Kidney (tissue), 14 donors: ENCODE results near the gene UGT1A9. TPM values are rescaled to one million over a fixed set of nuclear protein-coding genes. Genes with fewer than 3 reads are reported as not detected.
"Not testable (repeated sequence)": the region's sequence is repeated elsewhere in the genome, so short reads cannot be mapped to it uniquely, and the experiment has no call there.

Source experiments
- DNase-seq, 5 donors: peaks; one replicate each; pipeline ENCODE4 v3.0.0-alpha.2; 2013 to 2020
- FAIRE-seq: peaks from 2 replicates; lab custom pipeline; 2012; peaks lifted over from hg19 to GRCh38; lab: Jason Lieb, UNC
- H3K27ac ChIP-seq, 2 donors: one replicate each; pipeline ENCODE4 v1.7.0; 2013; ENCODE audit warnings: low read depth in 2 of 2, low read length in 2 of 2, inconsistent platforms in 1 of 2
- H3K27me3 ChIP-seq: one replicate; pipeline ENCODE4 v1.7.1; 2013; ENCODE audit warnings: low read length, inconsistent platforms; ENCODE audit not compliant: control insufficient read depth, insufficient read depth
- H3K36me3 ChIP-seq, 3 donors: one replicate each; pipeline versions ENCODE4 v1.7.0 to v1.7.1; 2013; ENCODE audit warnings: low read length in 3 of 3, control low read depth in 1 of 3, inconsistent platforms in 1 of 3; ENCODE audit not compliant: insufficient read depth in 3 of 3, control insufficient read depth in 2 of 3
- H3K4me1 ChIP-seq, 3 donors: one replicate each; pipeline versions ENCODE4 v1.7.0 to v1.7.1; 2013; ENCODE audit warnings: low read length in 3 of 3, inconsistent platforms in 1 of 3, low read depth in 1 of 3; ENCODE audit not compliant: control insufficient read depth in 2 of 3, insufficient read depth in 2 of 3
- H3K4me3 ChIP-seq, 3 donors: one replicate each; pipeline versions ENCODE4 v1.7.0 to v1.8.1; 2013; ENCODE audit warnings: low read length in 3 of 3, control low read depth in 1 of 3, inconsistent platforms in 1 of 3
- H3K9ac ChIP-seq, 3 donors: one replicate each; pipeline versions ENCODE4 v1.7.0 to v1.7.1; 2013; ENCODE audit warnings: low read length in 3 of 3, control low read depth in 1 of 3, inconsistent platforms in 1 of 3
- H3K9me3 ChIP-seq, 3 donors: one replicate each; pipeline versions ENCODE4 v1.7.0 to v1.7.1; 2013; ENCODE audit warnings: low read length in 3 of 3, control low read depth in 1 of 3, inconsistent platforms in 1 of 3; ENCODE audit not compliant: control insufficient read depth in 2 of 3, insufficient read depth in 1 of 3
- intact Hi-C: fragments of 100-400 bp; cut with DNase I; formaldehyde crosslinking; loops from one replicate; pipeline ENCODE4 v1.11.1; 2022
- polyA plus RNA-seq: library from polyadenylated mRNA; stranded (reverse); fragments of 350-450 nt; fragmentation: Illumina TruSeq; extraction: RNeasy Lipid Tissue Mini Kit (QIAGEN cat#74804); gene quantifications from one replicate; pipeline ENCODE4 v1.2.3, GENCODE V29; 2014; ENCODE audit warnings: low read depth, low replicate concordance; ENCODE audit not compliant: insufficient read depth
- total RNA-seq: library from RNA; stranded (reverse); fragmentation: NEBNext Ultra II Directional; extraction: Animal tissue kit (Norgen Biotek cat#: 25700); gene quantifications from one replicate; pipeline ENCODE4 v1.2.1, GENCODE V29; 2021
- TF ChIP-seq, protein P1 (sequence below): IDR thresholded peaks from 3 replicates; pipeline ENCODE4 v1.5.1; 2012; ENCODE audit warnings: mild to moderate bottlenecking, moderate library complexity, borderline replicate concordance; ENCODE audit not compliant: insufficient read depth; ENCODE audit errors: extremely low read depth
- donor health status: control.
- donor health status: control.
- donor health status: control.
- donor health status: control.
- donor health status: control.
- donor health status: DM: yes; HTN: yes; CAD: no.
- donor health status: Normal renal cell carcinoma (clear cell type).

Gene UGT1A9
- total and polyA plus RNA-seq, 2 donors from 2014 or later, result 1.4 to 414 TPM

DNA sequence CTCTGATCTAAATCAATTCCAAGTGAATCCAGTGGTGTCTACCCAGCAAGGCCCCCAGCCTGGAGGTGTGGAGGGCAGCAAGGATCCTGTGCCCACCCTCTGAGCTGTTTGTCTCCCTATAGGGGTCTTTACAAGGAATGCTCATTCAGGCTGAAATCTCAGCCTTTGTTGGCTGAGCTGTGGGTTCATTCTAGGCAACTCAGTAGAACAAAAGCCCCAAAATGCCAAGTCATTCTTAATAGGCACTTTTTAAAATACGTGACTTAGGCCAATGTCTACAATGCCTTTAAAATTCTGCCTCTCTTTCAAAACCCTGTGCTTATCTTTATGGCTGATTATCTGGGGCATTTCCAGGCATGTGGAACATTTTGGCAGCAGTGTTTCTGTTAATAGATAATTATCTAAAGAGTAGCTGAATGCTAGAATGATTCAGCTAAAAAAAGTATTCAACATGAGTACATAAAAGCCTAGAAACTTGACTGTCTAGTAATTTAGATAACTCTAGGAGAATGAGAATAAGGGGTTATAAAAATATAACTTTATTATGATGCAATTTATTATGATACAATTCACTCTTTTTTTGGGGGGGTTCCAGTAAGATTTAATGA is 28.4 kb downstream of the UGT1A9 start:
- DNase-seq, result peak in 2 of 5 donors; percentile 36 to 43
- TF ChIP-seq, protein P1, sequence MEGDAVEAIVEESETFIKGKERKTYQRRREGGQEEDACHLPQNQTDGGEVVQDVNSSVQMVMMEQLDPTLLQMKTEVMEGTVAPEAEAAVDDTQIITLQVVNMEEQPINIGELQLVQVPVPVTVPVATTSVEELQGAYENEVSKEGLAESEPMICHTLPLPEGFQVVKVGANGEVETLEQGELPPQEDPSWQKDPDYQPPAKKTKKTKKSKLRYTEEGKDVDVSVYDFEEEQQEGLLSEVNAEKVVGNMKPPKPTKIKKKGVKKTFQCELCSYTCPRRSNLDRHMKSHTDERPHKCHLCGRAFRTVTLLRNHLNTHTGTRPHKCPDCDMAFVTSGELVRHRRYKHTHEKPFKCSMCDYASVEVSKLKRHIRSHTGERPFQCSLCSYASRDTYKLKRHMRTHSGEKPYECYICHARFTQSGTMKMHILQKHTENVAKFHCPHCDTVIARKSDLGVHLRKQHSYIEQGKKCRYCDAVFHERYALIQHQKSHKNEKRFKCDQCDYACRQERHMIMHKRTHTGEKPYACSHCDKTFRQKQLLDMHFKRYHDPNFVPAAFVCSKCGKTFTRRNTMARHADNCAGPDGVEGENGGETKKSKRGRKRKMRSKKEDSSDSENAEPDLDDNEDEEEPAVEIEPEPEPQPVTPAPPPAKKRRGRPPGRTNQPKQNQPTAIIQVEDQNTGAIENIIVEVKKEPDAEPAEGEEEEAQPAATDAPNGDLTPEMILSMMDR, result no peak
- Histone ChIP-seq H3K27ac (peak overlapping the region; percentile 44 to 79), H3K36me3 (no peaks in the 10 kb centered on the region), H3K9ac (no peak overlapping the region), H3K4me3 (no peak overlapping the region), H3K4me1 (peaks cover 0 to 14% (median 2%) of the 10 kb centered on the region in 3 donors), H3K27me3 (no peaks in the 10 kb centered on the region), H3K9me3 (no peaks in the 10 kb centered on the region)
- intact Hi-C loops, result no loop called here
- peak; percentile 94 for FAIRE-seq

DNA sequence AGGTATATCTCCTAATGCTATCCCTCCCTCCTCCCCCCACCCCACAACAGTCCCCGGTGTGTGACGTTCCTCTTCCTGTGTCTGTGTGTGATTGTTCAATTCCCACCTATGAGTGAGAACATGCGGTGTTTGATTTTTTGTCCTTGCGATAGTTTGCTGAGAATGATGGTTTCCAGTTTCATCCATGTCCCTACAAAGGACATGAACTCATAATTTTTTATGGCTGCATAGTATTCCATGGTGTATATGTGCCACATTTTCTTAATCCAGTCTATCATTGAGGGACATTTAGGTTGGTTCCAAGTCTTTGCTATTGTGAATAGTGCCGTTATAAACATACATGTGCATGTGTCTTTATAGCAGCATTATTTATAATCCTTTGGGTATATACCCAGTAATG is 29.1 kb downstream of the UGT1A9 start:
- intact Hi-C loops, DNase-seq, H3K4me3 ChIP-seq, H3K27ac ChIP-seq, H3K27me3 ChIP-seq, FAIRE-seq, H3K9ac ChIP-seq, H3K36me3 ChIP-seq, H3K9me3 ChIP-seq: not testable (repeated sequence)
- H3K4me1 ChIP-seq, result peaks cover 0 to 18% (median 2%) of the 10 kb centered on the region in 3 donors

DNA sequence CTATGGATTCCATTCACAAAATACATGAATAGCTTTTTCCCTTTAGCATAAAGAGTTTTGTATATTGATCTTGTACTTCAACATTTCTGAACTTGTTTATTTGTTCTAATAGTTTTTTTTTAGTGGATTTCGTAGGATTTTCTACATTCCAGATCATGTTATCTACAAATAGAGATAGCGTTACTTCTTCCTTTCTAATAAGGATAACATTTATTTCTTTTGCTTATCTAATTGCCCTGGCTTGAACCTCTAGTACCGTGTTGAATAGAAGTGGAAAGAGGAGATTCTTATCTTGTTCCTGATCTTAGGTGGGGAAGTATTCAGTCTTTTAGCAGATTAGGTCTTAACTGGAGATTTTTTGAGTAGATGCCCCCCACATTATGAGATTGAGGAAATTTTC is 30.5 kb downstream of the UGT1A9 start:
- FAIRE-seq, result no peak

DNA sequence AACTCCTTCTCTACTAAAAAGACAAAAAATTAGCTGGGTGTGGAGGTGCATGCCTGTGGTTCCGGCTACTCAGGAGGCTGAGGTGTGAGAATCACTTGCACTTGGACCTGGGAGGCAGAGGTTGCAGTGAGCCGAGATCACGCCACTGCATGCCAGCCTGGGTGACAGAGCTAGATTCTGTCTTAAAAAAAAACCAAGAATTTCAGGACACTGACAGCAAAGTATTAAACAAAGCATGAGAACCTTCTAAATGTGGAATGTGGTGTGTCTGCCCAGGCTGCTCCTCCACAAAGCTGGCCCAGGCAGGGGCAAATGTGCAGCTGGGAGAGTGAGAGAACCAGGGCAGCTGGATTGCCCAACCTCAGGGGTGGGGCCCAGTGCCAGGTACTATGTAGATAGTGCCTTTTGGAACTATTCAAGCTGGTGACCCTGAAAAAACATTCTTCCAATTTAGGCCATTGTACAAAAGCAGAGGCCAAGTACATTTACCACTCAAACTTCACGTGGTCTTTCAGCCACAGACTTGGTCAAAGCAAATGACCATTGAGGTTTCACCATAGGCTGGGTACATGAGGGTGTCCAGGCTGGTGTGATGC is 34.3 kb downstream of the UGT1A9 start:
- Histone ChIP-seq H3K9me3 (no peaks in the 10 kb centered on the region), H3K27me3 (no peaks in the 10 kb centered on the region), H3K4me1 (peaks cover 0 to 19% (median 7%) of the 10 kb centered on the region in 3 donors), H3K4me3 (no peak overlapping the region), H3K9ac (no peak overlapping the region), H3K27ac (peak overlapping the region; percentile 23 to 51), H3K36me3 (no peaks in the 10 kb centered on the region)
- no peak for FAIRE-seq
- TF ChIP-seq, protein P1, result no peak
- intact Hi-C loops, result no loop called here
- no peak for DNase-seq

More for the DNA sequence above, 30.5 kb downstream of the UGT1A9 start:
- intact Hi-C loops, result no loop called here
- no peak for DNase-seq
- H3K36me3 ChIP-seq, result no peaks in the 10 kb centered on the region
- no peak overlapping the region for H3K9ac ChIP-seq
- no peaks in the 10 kb centered on the region for H3K27me3 ChIP-seq
- no peaks in the 10 kb centered on the region for H3K9me3 ChIP-seq
- TF ChIP-seq, protein P1, result no peak
- peaks cover 0 to 29% (median 9%) of the 10 kb centered on the region in 3 donors for H3K4me1 ChIP-seq
- H3K27ac ChIP-seq, result peak overlapping the region in 1 of 2 donors; percentile 14
- no peak overlapping the region for H3K4me3 ChIP-seq
